GM12878 (cell line): ENCODE measurements around the gene SPRYD3. TPM values are rescaled to one million over a fixed set of nuclear protein-coding genes. Genes with fewer than 3 reads are reported as not detected.

Experiments used
- ATF2 ChIP-seq: IDR thresholded peaks from 2 replicates; pipeline ENCODE4 v1.6.1; 2012; ENCODE audit warnings: low read length, inconsistent platforms
- RCOR1 ChIP-seq: conservative IDR thresholded peaks from 2 replicates; pipeline ENCODE4 v1.6.1; 2012; ENCODE audit warnings: low read depth, low read length, improper control_type of control experiment
- ZBED1 ChIP-seq: IDR thresholded peaks from 2 replicates; pipeline ENCODE4 v1.6.1; 2016; ENCODE audit warnings: borderline replicate concordance
- ZNF592 ChIP-seq: fragments of 450-650 bp; IDR thresholded peaks from 2 replicates; pipeline ENCODE4 v1.6.1; 2017; ENCODE audit warnings: mild to moderate bottlenecking, moderate library complexity
- polyA plus RNA-seq, 11 experiments: library from polyadenylated mRNA; depleted of rRNA in 4 of 11; unstranded in 6 of 11; stranded (reverse) in 5 of 11; fragments of >200 nt; fragmentation: Nextera tagmentation in 4 of 11; fragmentation: Illumina TruSeq in 1 of 11; extraction: Ambion mirVana in 4 of 11; extraction: Trizol in 1 of 11; gene quantifications; 1 replicate in 1 of 11; 2 replicates in 10 of 11; pipeline versions ENCODE4 v1.2.1 to v1.2.3, GENCODE V29; 2011 to 2016; ENCODE audit warnings: inconsistent platforms in 2 of 11, missing spikeins in 2 of 11, low read depth in 1 of 11
- total RNA-seq, 4 experiments: library from RNA; depleted of rRNA in 3 of 4; stranded (reverse); fragments of >200 nt in 3 of 4; fragmentation: Illumina TruSeq in 1 of 4; extraction: Trizol in 1 of 4; gene quantifications; 2 replicates each; pipeline versions ENCODE4 v1.2.1 to v1.2.3, GENCODE V29; 2013 to 2021

Gene SPRYD3
- total and polyA plus RNA-seq, 10 of the 15 experiments (the other 5 are each of a cell fraction or from before 2014, with no cell fraction given), result 2.3 to 26.4 (median 20.2) TPM

- TF ChIP-seq ATF2 (no peak), ZNF592 (no peak), ZBED1 (no peak), RCOR1 (no peak)
Observed at GRCh38 chr12:53051881-53052412, 27.2 kb downstream of the SPRYD3 start (continued).
